Effector CD4-positive, alpha-beta T cell (primary cell): ENCODE measurements around the gene INTS7.
"Not testable (repeated sequence)": the region's sequence is repeated elsewhere in the genome, so short reads cannot be mapped to it uniquely, and the experiment has no call there.

ENCODE experiments used
- DNase-seq: peaks from one replicate; pipeline ENCODE4 v3.0.0-alpha.2; 2020

INTS7 gene

DNA sequence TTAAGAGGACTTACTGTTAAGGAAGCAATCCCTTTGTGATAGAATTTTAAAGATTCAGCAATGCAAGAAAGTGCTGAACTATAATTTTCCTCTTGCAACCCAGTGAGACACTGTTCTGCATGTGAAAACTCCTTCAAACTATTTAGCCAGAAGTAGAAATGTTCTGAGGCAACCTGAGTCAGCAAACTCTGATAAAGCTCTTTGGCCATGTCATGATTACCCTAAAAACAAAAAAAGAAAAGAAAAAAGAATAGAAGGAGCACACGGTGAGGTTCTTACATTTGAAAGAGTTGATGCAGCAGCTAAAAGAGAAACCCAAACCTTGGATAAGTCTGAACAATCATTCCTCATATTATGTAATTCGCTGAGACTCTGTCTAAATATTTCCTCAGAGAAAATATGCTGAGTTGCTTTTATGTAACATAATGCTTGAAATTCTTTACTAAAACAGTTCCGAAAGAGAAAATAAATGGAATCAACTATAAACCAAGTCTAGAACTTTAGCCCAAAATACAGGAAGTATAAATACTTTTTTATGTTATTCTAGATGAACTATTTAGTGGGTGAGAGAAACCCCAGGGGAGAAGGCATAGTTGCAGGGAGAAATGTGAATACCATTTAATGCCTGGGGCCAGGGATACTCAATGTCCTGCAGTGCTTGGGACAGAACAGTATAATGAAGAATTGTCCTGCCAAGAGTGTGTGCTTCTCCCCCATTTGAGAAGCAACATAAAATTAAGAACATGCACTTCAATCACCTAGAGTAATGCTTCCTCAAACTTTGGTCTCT is 60.0 kb downstream of the INTS7 start:
- DNase-seq: no peak

DNA sequence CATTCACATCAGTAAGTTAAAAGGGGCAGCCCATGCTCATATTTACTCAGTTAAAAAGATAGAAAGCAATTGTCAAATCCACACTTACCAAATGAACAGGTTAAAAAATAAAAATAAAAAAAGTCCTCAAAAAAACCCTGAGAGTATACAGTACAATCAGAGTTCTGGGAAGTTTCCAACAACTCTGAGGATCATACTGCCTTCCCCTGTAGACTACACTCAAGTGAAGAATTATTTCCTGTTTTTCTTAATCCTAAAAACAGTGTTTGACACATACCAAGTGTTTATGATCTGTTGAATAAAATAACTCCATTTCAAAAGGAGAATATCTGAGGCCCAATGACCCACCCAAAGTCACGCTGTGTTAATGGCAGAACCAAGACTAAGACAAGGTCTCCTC is 61.8 kb downstream of the INTS7 start:
- DNase-seq: no peak

GRCh38 chr1:211968200-211968834 is 67.0 kb downstream of the INTS7 start:
- no peak for DNase-seq

DNA sequence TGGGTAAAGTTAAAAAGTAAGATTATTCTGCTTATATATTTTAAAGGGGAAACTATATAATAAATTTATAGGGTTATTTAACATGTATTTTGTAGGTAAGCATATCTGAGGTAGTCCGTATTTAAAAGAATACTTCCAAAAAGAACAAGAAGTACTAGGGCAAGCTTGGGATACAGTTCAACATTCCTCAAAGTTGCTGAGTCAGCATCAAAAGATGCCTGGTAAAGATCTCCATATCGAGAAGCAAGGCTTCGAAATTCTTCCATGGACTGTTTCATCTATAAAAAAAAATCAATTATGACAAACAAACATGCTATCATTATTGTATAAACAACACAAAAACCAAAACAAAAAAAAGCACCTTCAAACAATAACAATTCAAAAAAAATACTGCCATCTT is 67.7 kb downstream of the INTS7 start:
- DNase-seq: no peak

DNA sequence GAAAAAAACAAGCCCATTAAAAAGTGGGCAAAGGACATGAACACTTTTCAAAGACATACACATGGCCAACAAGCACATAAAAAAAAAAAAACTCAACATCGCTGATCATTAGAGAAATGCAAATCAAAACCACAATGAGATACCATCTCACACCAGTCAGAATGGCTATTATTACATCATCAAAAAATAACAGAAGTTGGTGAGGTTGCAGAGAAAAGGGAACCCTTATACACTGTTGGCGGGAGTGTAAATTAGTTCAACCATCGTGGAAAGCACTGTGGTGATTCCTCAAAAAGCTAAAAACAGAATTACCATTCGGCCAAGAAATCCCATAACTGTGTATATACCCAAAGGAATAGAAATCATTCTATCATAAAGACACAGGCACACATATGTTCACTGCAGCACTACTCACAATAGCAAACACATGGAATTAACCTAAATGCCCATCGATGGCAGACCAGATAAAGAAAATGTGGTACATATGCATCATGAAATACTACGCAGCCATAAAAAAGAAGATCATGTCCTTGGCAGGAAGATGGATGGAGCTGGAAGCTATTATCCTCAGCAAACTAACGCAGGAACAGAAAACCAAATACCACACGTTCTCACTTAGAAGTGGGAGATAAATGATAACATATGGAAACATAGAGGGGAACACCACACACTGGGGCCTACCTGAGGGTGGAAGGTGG is 70.1 kb downstream of the INTS7 start:
- DNase-seq: no peak

GRCh38 chr1:211959680-211960079 is 75.7 kb downstream of the INTS7 start:
- no peak for DNase-seq

- DNase-seq: no peak
Measured at GRCh38 chr1:211959221-211959620, 76.1 kb downstream of the INTS7 start.

DNA sequence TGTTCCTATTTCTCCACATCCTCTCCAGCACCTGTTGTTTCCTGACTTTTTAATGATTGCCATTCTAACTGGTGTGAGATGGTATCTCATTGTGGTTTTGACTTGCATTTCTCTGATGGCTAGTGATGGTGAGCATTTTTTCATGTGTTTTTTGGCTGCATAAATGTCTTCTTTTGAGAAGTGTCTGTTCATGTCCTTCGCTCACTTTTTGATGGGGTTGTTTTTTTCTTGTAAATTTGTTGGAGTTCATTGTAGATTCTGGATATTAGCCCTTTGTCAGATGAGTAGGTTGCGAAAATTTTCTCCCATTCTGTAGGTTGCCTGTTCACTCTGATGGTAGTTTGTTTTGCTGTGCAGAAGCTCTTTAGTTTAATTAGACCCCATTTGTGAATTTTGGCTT is 81.3 kb downstream of the INTS7 start:
- DNase-seq: not testable (repeated sequence)

GRCh38 chr1:211953543-211953942 is 81.8 kb downstream of the INTS7 start:
- DNase-seq: not testable (repeated sequence)

DNA sequence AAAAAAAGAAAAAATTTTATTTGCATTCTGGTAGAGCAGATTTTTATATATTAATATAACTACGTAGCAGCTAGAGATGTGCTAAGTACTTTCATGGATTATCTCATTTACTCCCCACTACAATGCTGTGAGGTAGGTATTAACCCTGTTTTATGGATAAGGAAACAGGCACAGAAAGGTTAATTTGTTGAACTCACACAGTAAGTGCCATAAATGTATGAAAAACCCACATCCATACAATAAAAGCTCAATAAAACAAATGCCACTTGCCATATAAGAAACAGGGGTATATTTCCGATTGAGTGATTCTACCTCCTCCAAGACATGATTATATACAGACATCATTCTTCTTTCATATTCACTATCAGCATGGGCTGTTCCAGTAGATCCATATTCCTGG is 83.1 kb downstream of the INTS7 start:
- no peak for DNase-seq

DNA sequence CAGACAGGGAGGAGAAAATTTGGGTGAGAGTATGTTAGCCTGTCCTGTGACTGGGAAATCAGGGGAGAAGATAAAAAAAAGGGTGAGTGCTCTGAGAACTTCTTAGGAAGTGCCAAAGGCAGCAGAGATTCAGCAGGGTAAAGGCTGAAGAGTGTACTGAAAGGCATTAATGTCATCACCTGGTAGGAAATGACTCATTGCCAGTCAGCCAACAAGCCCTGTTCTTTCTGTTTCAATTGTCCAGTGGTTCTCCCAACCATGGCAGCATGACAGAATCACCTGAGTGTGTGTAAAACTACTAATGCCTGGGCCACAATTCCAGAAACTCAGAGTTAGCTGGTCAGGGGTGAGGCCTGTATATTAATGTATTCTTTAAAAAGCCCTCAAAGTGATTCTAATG is 83.5 kb downstream of the INTS7 start:
- no peak for DNase-seq

DNA sequence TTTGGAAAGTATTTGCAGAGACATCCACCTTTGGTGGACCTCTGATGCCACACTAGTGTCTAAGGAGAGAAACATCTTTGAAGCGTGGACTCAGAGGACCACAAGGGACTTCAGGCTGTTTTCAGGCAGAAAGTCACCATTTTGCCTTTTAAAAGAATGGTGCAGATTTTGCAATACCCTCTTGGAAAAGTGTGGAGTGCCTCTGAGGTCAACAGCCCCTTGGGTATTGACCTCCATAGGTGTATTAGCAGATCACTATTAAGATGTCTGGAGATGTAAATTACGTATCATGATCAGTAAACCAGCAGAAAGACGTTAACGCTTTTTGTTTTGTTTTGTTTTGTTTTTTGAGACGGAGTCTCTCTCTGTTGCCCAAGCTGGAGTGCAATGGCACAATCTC is 87.0 kb downstream of the INTS7 start:
- no peak for DNase-seq

GRCh38 chr1:211947396-211948295 is 87.7 kb downstream of the INTS7 start:
- no peak for DNase-seq

GRCh38 chr1:211944733-211945500 is 90.4 kb downstream of the INTS7 start:
- DNase-seq: no peak

DNA sequence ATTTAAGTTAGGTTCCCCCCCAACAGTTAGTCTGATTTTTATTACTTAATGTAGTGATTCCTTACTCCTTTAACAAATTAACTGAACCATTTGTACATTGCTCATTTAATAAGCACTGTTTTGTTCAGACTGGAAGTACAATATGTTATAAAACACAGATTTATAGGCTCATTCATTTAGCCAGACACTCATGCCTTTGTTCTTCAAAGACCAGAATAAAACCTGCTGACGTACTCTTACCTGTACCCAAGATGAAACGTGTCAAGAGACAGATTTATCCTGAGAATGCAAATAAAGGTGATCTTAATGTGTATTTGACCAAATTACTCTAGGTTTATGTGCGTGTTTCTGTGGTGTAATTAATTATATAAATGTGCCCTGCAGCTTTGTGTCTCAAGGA is 92.8 kb downstream of the INTS7 start:
- DNase-seq: no peak

DNA sequence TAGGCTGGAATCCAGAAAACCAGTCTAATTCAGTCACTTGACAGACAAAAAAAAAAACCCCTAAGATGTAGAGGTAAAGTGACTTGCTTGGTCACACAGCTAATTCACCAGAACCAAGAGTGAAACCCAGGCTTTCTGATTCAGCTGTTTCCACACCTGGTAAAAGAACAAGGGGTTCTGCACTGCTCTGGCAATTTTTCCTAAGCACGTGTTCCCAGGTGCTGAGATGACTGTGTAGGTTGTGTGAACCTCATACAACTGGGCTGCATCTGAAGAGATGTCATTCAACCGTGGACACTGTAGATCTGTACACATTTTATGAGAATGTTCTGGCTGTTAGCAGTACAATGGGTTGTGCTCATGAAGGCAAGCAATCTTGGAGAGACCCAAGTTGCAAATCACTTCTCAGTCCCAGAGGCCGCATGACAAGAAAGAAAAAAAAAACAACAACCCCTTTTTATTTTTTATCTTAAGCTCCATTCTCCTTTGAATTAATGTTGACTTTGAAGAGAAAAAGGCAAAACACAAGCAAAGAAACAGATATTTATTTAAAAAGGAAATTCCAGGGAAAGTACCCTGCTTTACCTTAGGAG is 95.4 kb downstream of the INTS7 start:
- no peak for DNase-seq

- no peak for DNase-seq
Measured at GRCh38 chr1:211938561-211938997, 96.8 kb downstream of the INTS7 start.

- DNase-seq: not testable (repeated sequence)
Measured at GRCh38 chr1:211937422-211937821, 97.9 kb downstream of the INTS7 start.

DNA sequence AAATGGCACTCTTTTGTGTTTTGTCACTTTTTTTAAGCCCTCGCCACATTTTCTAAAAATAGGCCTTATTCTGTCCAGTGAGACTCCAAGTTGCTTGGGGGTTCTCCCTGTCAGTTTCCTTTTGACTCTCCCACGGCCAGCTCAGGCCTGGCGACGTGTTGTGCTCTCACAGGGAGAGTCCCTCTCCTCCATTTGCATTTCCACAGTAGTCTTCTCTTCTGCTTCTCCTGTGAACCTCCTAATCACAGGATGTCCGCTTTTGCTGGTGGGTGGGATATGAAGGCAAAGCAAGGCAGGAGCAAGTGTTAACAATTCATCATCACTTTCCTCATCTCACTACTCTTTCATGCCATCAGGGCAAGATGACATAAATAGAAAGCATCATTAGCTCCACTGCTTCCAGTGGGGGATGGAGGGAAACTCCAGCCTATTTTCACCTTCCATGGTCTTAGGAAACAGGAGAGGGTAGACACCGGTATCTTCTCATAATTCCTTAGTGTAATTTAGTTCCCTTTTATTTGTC is 99.8 kb downstream of the INTS7 start:
- DNase-seq: no peak

- no peak for DNase-seq
Measured at GRCh38 chr1:211933946-211934714, 101.2 kb downstream of the INTS7 start.

DNA sequence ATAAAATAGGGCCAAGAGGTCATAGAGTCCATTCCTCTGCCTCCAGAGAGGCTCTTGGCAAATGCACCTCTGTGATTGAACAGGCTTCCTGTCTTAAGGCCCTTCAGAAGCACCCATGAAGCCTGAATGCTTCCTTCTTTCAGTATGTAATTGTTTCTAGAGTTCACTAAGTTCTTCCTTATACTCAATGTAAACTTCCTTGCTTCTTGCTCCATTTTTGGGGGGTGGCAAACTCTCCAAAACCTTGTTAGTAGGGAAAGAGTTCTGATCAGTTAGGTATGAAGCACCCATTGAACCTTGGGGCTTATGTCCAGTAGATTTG is 102.5 kb downstream of the INTS7 start:
- DNase-seq: no peak
